BJ (cell line): Measurements from ENCODE around the gene PLBD2. TPM values are rescaled to one million over a fixed set of nuclear protein-coding genes. Genes with fewer than 3 reads are reported as not detected.

Source experiments
- CTCF ChIA-PET: fragments of 350-600 bp; formaldehyde crosslinking; extraction: SDS; loops from one replicate; lab custom pipeline; 2021; ENCODE audit warnings: antibody characterized with exemption, inconsistent platforms; lab: Yijun Ruan, JAX
- POLR2A ChIA-PET: fragments of 300-600 bp; sonication (Branson Sonifier 250); formaldehyde crosslinking; extraction: SDS; loops from one replicate; lab custom pipeline; 2021; ENCODE audit warnings: antibody characterized with exemption; lab: Charles Lee
- DNase-seq: peaks from one replicate; pipeline ENCODE4 v3.0.0-alpha.2; 2011; ENCODE audit warnings: low read depth
- H3K27me3 ChIP-seq: 2 replicates; pipeline ENCODE4 v1.6.0; 2011; ENCODE audit warnings: low read length; ENCODE audit not compliant: control insufficient read depth, insufficient read depth
- H3K36me3 ChIP-seq: 2 replicates; pipeline ENCODE4 v1.5.1; 2011; ENCODE audit warnings: low read length; ENCODE audit not compliant: control insufficient read depth, insufficient read depth
- H3K4me3 ChIP-seq: 2 replicates; pipeline ENCODE4 v1.5.1; 2011; ENCODE audit warnings: low read depth, mild to moderate bottlenecking, control low read depth, low read length
- CTCF ChIP-seq: IDR thresholded peaks from 2 replicates; pipeline ENCODE4 v1.5.1; 2011; ENCODE audit warnings: low read depth, mild to moderate bottlenecking, control low read depth, inconsistent platforms, low read length, moderate library complexity; ENCODE audit not compliant: insufficient read depth
- polyA plus RNA-seq: library from polyadenylated mRNA; depleted of rRNA; stranded (reverse); fragments of >200 nt; gene quantifications from 2 replicates; pipeline ENCODE4 v1.2.3, GENCODE V29; 2011

The PLBD2 gene
- polyA plus RNA-seq, 1 experiment, result 30.9 TPM

- no peak for DNase-seq
- no peak overlapping the region for H3K4me3 ChIP-seq
- no peak for TF ChIP-seq CTCF
- no peaks in the 10 kb centered on the region for H3K36me3 ChIP-seq
- ChIA-PET POLR2A (no interaction called here), CTCF (interaction anchor here (0.6 to 3.5 kb wide), 37 partner anchors 9 to 269 kb away, joined by 3 to 20 read pairs (median 4); partner anchors contain the start of gene SLC8B1)
- H3K27me3 ChIP-seq, result 0 out of 2 replicates have a peak, but pooled peaks cover 1% of the 10 kb centered on the region
Measured at GRCh38 chr12:113425960-113426453, 67.6 kb downstream of the PLBD2 start.

DNA sequence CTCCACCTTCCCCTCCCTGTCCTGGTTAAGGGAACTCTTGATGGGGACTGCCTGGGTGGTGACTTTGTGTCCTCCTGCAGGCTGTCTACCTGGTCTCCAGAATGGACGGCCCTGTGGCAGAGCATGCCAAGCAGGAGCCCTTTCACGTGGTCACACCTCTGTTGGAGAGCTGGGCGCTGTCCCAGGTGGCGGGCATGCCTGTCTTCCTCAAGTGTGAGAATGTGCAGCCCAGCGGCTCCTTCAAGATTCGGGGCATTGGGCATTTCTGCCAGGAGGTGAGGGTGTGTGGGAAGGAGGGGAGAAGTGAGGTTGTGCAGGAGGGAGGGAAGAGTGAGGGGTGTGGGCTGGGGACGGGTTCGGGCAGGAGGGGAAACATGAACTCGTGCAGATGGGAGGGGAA lies 69.5 kb downstream of the PLBD2 start:
- Histone ChIP-seq H3K36me3 (no peaks in the 10 kb centered on the region), H3K4me3 (no peak overlapping the region), H3K27me3 (0 out of 2 replicates have a peak, but pooled peaks cover 1% of the 10 kb centered on the region)
- ChIA-PET POLR2A (no interaction called here), CTCF (interaction anchor here (1.0 kb wide), 1 partner anchor 10 kb away, joined by 3 read pairs; no protein-coding TSS in a partner anchor)
- DNase-seq, result no peak
- TF ChIP-seq CTCF, result no peak

DNA sequence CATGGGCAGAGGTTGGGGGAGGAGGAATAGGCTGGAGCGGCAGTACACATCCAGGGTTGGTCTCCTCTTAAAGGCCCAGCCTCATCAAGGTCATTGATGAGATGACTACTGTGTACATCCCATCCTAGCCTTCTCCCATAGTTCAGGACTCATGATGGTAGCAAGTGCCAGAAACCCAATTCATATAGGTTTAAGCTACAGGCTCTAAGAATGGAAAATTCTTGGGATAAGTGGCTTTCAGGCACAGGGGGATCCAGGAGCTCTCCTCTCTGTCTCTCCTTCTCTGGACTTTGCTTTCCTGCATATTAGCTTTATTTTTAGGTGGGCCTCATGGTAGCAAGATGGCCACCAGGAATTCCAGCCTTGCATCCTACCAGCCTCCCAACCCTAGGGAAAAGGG lies 70.1 kb downstream of the PLBD2 start:
- no peaks in the 10 kb centered on the region for H3K36me3 ChIP-seq
- ChIA-PET CTCF (interaction anchor here (1.0 kb wide), 1 partner anchor 10 kb away, joined by 3 read pairs; no protein-coding TSS in a partner anchor), POLR2A (no interaction called here)
- no peak for TF ChIP-seq CTCF
- no peak for DNase-seq
- H3K27me3 ChIP-seq, result 0 out of 2 replicates have a peak, but pooled peaks cover 1% of the 10 kb centered on the region
- H3K4me3 ChIP-seq, result no peak overlapping the region

DNA sequence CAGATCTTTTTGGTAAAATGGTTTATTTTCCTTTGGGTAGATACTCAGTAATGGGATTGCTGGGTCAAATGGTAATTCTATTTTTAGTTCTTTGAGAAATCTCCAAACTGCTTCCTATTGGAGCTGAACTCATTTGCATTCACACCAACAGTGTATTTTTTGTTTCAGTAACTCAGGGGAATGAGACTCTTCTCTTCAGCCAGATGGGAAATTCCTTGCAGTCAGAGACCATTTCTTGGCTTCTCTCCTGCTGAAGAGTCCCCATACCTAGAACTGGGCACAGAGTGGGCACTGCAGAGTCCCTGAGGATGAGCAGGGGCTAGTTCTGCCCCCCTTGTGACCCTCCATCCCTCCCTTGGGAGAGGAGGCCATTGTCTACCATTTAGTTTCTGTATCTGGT lies 74.6 kb downstream of the PLBD2 start:
- CTCF ChIA-PET, result interaction anchor here (1.5 kb wide), 1 partner anchor 29 kb away, joined by 3 read pairs; no protein-coding TSS in a partner anchor

More for the DNA sequence above, 74.6 kb downstream of the PLBD2 start:
- no peak for DNase-seq
- POLR2A ChIA-PET, result no interaction called here
- peaks cover 3% of the 10 kb centered on the region; the same call in 1 of the 2 replicates for H3K27me3 ChIP-seq
- no peak overlapping the region for H3K4me3 ChIP-seq
- TF ChIP-seq CTCF, result no peak
- no peaks in the 10 kb centered on the region for H3K36me3 ChIP-seq
